ENCODE data around the gene SUSD1. TPM values are rescaled to one million over a fixed set of nuclear protein-coding genes. Genes with fewer than 3 reads are reported as not detected.

The SUSD1 gene
- total RNA-seq, 2 donors from 2014 or later = 13.1 to 24.0 TPM

DNA sequence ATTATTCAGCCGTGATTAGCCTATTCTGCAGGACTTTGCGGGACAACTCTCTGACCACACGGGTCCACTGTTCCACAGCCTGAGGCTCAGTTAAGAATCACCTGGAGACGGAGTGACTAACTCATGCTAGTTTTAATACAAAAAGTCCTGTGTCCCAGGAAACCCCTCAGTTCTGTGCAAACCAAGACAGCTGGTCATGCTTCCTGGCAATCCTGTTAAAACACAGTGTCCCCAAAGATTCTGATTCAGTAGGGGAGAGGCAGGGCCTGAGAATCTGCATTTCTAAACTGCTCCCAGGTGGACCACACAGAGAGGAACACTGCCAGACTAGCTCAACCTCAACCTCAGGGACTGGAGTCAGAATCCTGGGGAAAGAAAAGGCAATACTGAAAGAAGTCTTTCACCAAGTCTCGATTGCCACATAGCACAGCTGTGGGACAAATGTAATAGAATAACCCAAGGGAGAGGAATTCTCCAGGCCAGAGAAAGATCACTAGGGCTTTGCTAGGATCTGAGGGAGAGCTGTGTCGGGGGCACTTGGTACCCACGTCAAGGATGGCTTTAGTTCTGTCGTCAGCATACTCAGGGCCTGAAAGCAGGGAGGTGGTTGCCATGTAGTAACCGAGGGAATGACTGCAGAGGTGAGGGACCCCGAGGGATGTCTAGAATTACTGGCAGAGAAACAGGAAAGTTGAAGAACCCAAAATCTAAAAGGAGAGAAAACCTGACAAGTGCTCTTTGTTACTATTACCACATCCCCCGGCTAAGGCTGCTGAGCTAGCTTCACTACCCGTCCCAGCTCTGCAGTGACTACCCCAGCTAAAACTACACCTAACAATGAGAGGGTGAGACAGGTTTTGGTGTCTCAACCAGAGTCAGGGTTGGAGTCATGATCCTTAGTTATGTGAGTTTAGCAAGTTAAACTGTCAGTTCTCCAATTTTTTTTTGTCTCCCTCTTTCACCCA, 8.6 kb downstream of the SUSD1 start:
- DNase-seq (ENCODE audit: low spot score) (no peak), ATAC-seq (ENCODE audit: insufficient number of reproducible peaks, low FRiP score, low read depth) (no peak)
- peak; percentile 30 for TF ChIP-seq CTCF (IDR thresholded peaks at IDR 0.05)
- H3K9me3 ChIP-seq = no peaks in the 10 kb centered on the region
- no peaks in the 10 kb centered on the region for H3K36me3 ChIP-seq
- no peak overlapping the region for H3K27ac ChIP-seq
- no peak overlapping the region for H3K4me3 ChIP-seq
- H3K4me1 ChIP-seq (ENCODE audit: control insufficient read depth in 1 of 2, low read depth in 2 of 2) = no peaks in the 10 kb centered on the region
- H3K27me3 ChIP-seq (replicated peaks; ENCODE audit: insufficient read depth) = no peaks in the 10 kb centered on the region

GRCh38 chr9:112162621-112163413, 12.3 kb downstream of the SUSD1 start:
- H3K4me3 ChIP-seq = no peak overlapping the region
- no peaks in the 10 kb centered on the region for H3K4me1 ChIP-seq (ENCODE audit: control insufficient read depth in 1 of 2, low read depth in 2 of 2)
- H3K27ac ChIP-seq = no peak overlapping the region
- DNase-seq (ENCODE audit: low spot score) = no peak
- no peaks in the 10 kb centered on the region for H3K9me3 ChIP-seq
- no peaks in the 10 kb centered on the region for H3K36me3 ChIP-seq
- H3K27me3 ChIP-seq (replicated peaks; ENCODE audit: insufficient read depth) = no peaks in the 10 kb centered on the region
- TF ChIP-seq CTCF (IDR thresholded peaks at IDR 0.05) = no peak
- ATAC-seq (ENCODE audit: insufficient number of reproducible peaks, low FRiP score, low read depth) = no peak

GRCh38 chr9:112159781-112160180, 15.3 kb downstream of the SUSD1 start:
- TF ChIP-seq CTCF (IDR thresholded peaks at IDR 0.05) = no peak
- Histone ChIP-seq H3K27me3 (replicated peaks; ENCODE audit: insufficient read depth) (no peaks in the 10 kb centered on the region), H3K4me3 (no peak overlapping the region), H3K27ac (no peak overlapping the region), H3K36me3 (no peaks in the 10 kb centered on the region), H3K9me3 (no peaks in the 10 kb centered on the region), H3K4me1 (ENCODE audit: control insufficient read depth in 1 of 2, low read depth in 2 of 2) (no peaks in the 10 kb centered on the region)
- ATAC-seq (ENCODE audit: insufficient number of reproducible peaks, low FRiP score, low read depth) (no peak), DNase-seq (ENCODE audit: low spot score) (no peak)

- Histone ChIP-seq H3K36me3 (no peaks in the 10 kb centered on the region), H3K4me1 (ENCODE audit: control insufficient read depth in 1 of 2, low read depth in 2 of 2) (no peaks in the 10 kb centered on the region), H3K27me3 (replicated peaks; ENCODE audit: insufficient read depth) (no peaks in the 10 kb centered on the region), H3K4me3 (no peak overlapping the region), H3K9me3 (no peaks in the 10 kb centered on the region), H3K27ac (no peak overlapping the region)
- ATAC-seq (ENCODE audit: insufficient number of reproducible peaks, low FRiP score, low read depth) (no peak), DNase-seq (ENCODE audit: low spot score) (no peak)
- no peak for TF ChIP-seq CTCF (IDR thresholded peaks at IDR 0.05)
These were observed 16.3 kb downstream of the SUSD1 start for GRCh38 chr9:112158656-112159367.
